GM10248 (cell line): Measurements from ENCODE around the gene LYL1.

ENCODE experiments used
- CTCF ChIA-PET: fragments of 300-600 bp; sonication (Branson Sonifier 250); formaldehyde crosslinking; extraction: SDS; loops from one replicate; lab custom pipeline; 2021; ENCODE audit warnings: antibody characterized with exemption; lab: Yijun Ruan, JAX
- POLR2A ChIA-PET: fragments of 350-650 bp; sonication (Branson Sonifier 250); formaldehyde crosslinking; extraction: SDS; loops from one replicate; lab custom pipeline; 2020; ENCODE audit warnings: antibody characterized with exemption; lab: Yijun Ruan, JAX
- DNase-seq: peaks from one replicate; pipeline ENCODE4 v3.0.0; 2012; ENCODE audit errors: extremely low spot score
- TF ChIP-seq, protein P1 (sequence below): IDR thresholded peaks from 2 replicates; pipeline ENCODE4 v1.5.1; 2012; ENCODE audit warnings: mild to moderate bottlenecking, low read depth; ENCODE audit errors: extremely low read depth, missing control alignments, control extremely low read depth

The LYL1 gene

DNA sequence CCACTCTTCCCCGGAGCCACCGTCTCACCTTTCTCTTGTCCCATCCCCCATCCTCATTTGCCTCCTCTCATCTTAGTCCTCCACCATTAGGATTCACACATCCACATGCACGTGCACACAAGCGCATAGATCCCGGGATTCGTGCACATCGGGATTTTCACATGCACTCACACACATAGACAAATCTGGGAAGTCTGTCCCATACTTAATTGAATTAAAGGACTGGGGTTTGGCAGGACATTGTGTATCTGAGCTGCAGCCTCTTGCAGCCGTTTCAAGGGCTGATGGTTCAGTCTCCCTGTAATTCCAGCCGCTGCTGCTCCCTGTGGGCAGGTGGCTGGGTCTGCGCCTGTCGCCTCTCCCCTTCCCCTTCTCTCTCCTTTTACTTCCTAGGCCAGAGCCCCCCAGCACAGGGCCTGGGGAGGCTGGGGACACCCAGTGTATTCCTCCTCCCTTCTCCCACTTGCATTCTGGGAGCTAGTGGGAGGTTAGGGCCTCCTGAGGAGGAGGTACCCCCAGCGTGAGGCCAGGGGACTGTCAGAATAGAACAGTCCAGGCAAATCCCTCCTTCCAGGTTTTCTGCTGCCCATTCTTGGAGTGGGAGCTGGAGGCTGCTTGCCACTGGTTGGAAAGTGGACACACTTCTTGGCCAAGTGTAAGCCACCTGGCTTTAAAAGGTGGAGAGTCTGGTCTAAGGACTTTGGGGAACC lies 43.6 kb downstream of the LYL1 start:
- POLR2A ChIA-PET, result no interaction called here

DNA sequence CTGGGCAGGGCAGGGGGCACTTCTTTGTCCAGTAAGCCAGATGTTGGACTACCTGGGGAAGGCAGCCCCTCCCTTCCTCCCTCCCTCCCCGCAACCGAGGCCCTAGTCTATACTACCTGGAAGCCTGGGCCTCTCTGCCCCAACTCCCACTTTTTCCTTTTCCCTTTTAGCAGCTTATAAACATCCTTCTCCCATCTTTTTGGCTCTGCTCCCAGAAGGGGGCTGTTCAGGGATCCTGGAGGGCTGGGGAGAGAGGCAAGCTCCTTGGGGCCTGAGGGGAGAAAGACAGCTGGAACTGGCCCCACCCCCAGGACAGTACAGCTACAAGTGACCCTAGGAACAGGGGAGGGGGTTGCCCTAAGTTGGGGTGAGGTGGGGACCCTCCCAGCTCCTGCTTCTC lies 44.9 kb downstream of the LYL1 start:
- DNase-seq, result no peak
- POLR2A ChIA-PET, result interaction anchor here (0.6 kb wide), 1 partner anchor 202 kb away, joined by 3 read pairs; no protein-coding TSS in a partner anchor
- TF ChIP-seq, protein P1, sequence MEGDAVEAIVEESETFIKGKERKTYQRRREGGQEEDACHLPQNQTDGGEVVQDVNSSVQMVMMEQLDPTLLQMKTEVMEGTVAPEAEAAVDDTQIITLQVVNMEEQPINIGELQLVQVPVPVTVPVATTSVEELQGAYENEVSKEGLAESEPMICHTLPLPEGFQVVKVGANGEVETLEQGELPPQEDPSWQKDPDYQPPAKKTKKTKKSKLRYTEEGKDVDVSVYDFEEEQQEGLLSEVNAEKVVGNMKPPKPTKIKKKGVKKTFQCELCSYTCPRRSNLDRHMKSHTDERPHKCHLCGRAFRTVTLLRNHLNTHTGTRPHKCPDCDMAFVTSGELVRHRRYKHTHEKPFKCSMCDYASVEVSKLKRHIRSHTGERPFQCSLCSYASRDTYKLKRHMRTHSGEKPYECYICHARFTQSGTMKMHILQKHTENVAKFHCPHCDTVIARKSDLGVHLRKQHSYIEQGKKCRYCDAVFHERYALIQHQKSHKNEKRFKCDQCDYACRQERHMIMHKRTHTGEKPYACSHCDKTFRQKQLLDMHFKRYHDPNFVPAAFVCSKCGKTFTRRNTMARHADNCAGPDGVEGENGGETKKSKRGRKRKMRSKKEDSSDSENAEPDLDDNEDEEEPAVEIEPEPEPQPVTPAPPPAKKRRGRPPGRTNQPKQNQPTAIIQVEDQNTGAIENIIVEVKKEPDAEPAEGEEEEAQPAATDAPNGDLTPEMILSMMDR, result no peak
- CTCF ChIA-PET, result interaction anchor here (5.8 to 14.9 kb wide), 6 partner anchors 15 to 92 kb away, joined by 69 to 270 read pairs (median 100); no protein-coding TSS in a partner anchor

More for the DNA sequence above, 43.6 kb downstream of the LYL1 start:
- TF ChIP-seq, protein P1, result no peak
- CTCF ChIA-PET, result interaction anchor here (0.6 to 14.9 kb wide), 11 partner anchors 15 to 93 kb away, joined by 3 to 270 read pairs (median 69); no protein-coding TSS in a partner anchor
- DNase-seq, result no peak

DNA sequence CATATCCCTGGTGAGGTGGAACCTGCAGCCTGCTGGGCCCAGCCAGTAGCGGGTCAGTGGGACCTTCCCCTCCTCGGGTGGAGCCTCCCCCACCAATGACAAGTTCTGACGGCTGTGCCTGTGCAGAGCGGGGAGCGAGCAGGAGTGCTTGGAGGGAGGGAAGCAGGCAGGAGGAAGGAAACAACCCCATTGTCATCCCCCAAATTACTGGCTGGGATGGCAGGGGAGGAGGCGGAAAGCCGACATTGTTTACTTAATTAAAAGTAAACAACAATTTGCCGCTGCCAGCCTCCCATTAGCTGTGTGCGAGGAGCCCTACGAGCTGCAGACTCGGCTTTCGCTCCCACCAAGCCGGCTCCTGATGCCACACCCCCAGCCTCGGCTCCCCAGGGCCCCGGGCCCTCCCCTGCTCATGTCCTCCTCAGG lies 45.5 kb downstream of the LYL1 start:
- ChIA-PET CTCF (interaction anchor here (4.4 to 14.9 kb wide), 7 partner anchors 15 to 92 kb away, joined by 19 to 270 read pairs (median 97); no protein-coding TSS in a partner anchor), POLR2A (no interaction called here)
- no peak for DNase-seq
- TF ChIP-seq, protein P1, result no peak

DNA sequence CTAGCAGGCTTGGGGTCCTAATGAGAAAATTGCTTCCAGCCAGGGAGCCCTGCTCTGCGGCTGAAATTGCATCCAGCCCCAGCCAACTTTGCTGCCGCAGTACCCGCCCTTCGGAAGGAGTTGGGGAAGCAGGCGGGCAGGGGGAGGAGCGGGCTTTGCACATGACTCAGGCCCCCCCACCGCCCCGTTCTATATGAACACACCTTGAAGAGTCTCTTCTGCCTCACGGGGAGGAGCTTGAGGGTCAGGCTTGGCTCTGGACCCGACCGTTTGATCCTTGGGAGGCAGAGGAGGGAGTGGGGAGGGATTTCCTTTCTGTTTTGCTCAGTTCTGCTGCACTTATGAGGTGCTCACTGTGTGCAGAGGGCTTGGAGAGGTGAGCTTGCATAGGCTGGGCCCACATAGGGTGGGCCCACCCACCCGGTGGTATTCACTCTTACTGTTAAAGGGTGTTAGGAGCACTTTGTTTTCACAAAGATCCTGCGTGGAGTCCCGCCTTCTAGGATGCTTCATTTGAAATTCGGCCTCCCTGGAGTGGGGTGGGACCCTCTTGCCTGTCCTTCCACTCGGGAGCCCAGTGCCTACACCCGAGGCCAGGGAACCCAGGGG lies 46.5 kb downstream of the LYL1 start:
- TF ChIP-seq, protein P1, result no peak
- CTCF ChIA-PET, result interaction anchor here (3.1 to 14.9 kb wide), 4 partner anchors 23 to 91 kb away, joined by 13 to 270 read pairs (median 18); no protein-coding TSS in a partner anchor
- POLR2A ChIA-PET, result no interaction called here
- no peak for DNase-seq

DNA sequence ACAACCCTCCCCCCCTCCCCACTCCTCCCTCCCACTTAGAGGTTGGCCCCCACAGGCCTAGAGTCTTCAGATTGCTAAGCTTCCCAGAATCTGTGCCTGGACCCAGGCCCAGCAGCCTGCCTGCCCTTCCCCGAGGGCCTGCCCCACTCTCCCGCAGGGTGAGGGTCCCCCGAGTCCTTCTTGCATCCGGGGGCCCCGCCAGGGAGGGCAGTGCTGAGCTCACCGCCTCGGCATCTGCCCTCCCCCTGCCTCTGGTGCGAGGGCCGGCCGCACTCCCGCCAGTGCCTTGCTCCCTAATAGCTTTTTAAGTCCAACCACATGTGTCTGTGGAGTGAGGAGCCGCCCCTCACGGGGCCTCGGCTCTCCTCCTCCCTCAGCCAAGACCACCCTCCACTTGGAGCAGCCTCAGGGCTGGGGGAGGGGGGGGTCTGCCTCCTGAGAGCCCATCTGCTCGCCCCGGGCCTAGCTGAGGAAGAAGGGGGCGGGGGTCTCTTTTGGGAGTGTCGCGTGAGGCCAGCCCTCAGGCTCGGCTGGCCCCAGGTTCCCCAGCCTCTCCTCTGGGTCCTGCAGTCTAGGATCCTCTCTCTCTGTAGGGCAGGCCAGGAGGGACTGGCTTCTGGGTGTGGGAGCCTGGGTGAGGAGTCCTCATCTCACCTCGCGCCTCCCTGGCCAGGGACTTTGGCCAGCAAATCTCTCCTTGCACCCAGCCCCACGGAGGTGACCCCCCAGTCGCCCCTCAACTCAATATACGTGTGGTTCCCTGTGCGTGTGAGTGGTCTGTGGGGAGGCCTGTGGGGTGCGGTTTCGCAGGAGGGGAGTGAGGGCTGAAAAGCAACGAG lies 47.2 kb downstream of the LYL1 start:
- POLR2A ChIA-PET, result no interaction called here
- CTCF ChIA-PET, result interaction anchor here (1.3 to 14.9 kb wide), 5 partner anchors 22 to 90 kb away, joined by 4 to 270 read pairs (median 16); no protein-coding TSS in a partner anchor
- TF ChIP-seq, protein P1, result no peak
- DNase-seq, result no peak

DNA sequence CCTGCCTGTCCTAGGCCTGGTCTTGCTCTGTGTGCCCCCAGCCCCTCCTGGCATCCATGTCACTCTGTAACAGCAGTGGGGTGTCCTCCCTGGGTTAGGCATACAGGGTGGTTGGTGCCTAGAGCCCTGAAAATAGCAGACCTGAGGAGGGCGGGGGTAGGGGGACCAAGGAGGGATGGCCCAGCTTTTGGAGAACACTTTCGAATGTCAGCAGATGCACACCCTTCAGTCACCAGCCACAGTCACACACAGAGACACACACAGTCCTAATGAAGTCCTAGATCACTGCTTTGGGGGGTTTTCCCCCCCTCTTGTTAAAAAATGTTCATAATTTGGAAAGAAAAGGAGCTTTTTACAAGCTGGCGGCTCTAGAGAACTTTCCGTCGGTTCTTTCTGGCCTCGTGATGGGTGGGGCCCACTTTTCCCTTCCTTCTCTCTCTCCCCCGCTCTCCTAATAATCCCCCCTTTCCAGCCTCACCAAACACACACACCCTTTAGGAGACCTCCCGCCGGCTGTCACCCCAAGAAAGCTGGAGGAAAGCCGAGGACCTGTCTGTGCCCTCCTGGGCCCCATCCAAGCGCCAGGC lies 47.9 kb downstream of the LYL1 start:
- TF ChIP-seq, protein P1, result no peak
- no peak for DNase-seq
- ChIA-PET POLR2A (no interaction called here), CTCF (interaction anchor here (0.7 to 14.9 kb wide), 7 partner anchors 21 to 294 kb away, joined by 3 to 270 read pairs (median 13); no protein-coding TSS in a partner anchor)
